ENCODE results near the gene PPIP5K2. TPM values are rescaled to one million over a fixed set of nuclear protein-coding genes. Genes with fewer than 3 reads are reported as not detected.

PPIP5K2 gene
- total and polyA plus RNA-seq, 4 donors: 9.7 to 38.6 (median 27.4) TPM

- 48% methylated on average over 11 of the region's 11 CpGs for WGBS
- H3K9me3 ChIP-seq (ENCODE audit: control insufficient read depth in 4 of 4, low read length in 3 of 4): peaks cover 0 to 4% (median 0%) of the 10 kb centered on the region in 4 donors
- H3K36me3 ChIP-seq (ENCODE audit: control insufficient read depth in 4 of 4, insufficient read depth in 3 of 4, low read depth in 1 of 4, low read length in 3 of 4): no peaks in the 10 kb centered on the region
- H3K4me3 ChIP-seq (ENCODE audit: low read depth in 1 of 3, low read length in 3 of 3): no peak overlapping the region
- no peak overlapping the region for H3K27ac ChIP-seq (ENCODE audit: low read depth in 1 of 2, low read length in 2 of 2)
- H3K4me1 ChIP-seq (ENCODE audit: control insufficient read depth in 4 of 4, insufficient read depth in 4 of 4, low read length in 3 of 4): no peaks in the 10 kb centered on the region
- H3K27me3 ChIP-seq (ENCODE audit: control insufficient read depth in 4 of 4, insufficient read depth in 4 of 4, low read length in 3 of 4): no peaks in the 10 kb centered on the region
- no peak overlapping the region for H3K9ac ChIP-seq (ENCODE audit: low read depth in 1 of 2, low read length in 2 of 2)
- DNase-seq (ENCODE audit: low spot score): no peak
- peak; percentile 26 for TF ChIP-seq REST (IDR thresholded peaks at IDR 0.05)
- no peak for TF ChIP-seq HNF4A (conservative IDR thresholded peaks at IDR 0.05)
- TF ChIP-seq CTCF (IDR thresholded peaks at IDR 0.05; ENCODE audit: low read depth, low read length, missing input control): peak; percentile 70
- TF ChIP-seq RAD21 (IDR thresholded peaks at IDR 0.05): peak; percentile 81 to 87
- TF ChIP-seq HNF4G (IDR thresholded peaks at IDR 0.05): no peak
These were observed 104.2 kb downstream of the PPIP5K2 start for GRCh38 chr5:103224118-103224893.

DNA sequence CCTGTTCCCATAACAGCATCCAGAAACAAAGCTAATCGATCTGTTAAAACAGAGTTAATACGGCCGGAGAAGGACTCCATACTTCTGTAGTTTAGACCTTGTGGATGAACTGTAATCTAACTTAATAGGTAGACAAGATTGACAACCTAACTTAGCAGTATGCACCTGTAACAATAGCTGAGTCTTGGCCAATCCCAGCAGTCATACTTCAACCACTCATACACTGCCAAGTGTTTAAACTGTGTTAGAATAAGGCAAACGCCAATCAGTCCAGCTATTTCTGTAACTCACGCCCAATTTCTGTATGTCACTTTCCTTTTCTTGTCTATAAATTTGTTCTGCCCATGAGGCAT, 104.8 kb downstream of the PPIP5K2 start:
- no peak for DNase-seq (ENCODE audit: low spot score)
- Histone ChIP-seq H3K4me3 (ENCODE audit: low read depth in 1 of 3, low read length in 3 of 3) (no peak overlapping the region), H3K27ac (ENCODE audit: low read depth in 1 of 2, low read length in 2 of 2) (no peak overlapping the region), H3K9ac (ENCODE audit: low read depth in 1 of 2, low read length in 2 of 2) (no peak overlapping the region), H3K4me1 (ENCODE audit: control insufficient read depth in 4 of 4, insufficient read depth in 4 of 4, low read length in 3 of 4) (no peaks in the 10 kb centered on the region), H3K36me3 (ENCODE audit: control insufficient read depth in 4 of 4, insufficient read depth in 3 of 4, low read depth in 1 of 4, low read length in 3 of 4) (no peaks in the 10 kb centered on the region), H3K9me3 (ENCODE audit: control insufficient read depth in 4 of 4, low read length in 3 of 4) (peaks cover 0 to 4% (median 0%) of the 10 kb centered on the region in 4 donors), H3K27me3 (ENCODE audit: control insufficient read depth in 4 of 4, insufficient read depth in 4 of 4, low read length in 3 of 4) (no peaks in the 10 kb centered on the region)
- 62% methylated on average over 5 of the region's 5 CpGs for WGBS
- TF ChIP-seq HNF4A (conservative IDR thresholded peaks at IDR 0.05) (no peak), HNF4G (IDR thresholded peaks at IDR 0.05) (no peak), REST (IDR thresholded peaks at IDR 0.05) (no peak), EGR1 (IDR thresholded peaks at IDR 0.05; ENCODE audit: low read depth in 2 of 2) (no peak), FOXA2 (IDR thresholded peaks at IDR 0.05) (no peak), MAX (IDR thresholded peaks at IDR 0.05) (no peak)

Measured in liver (tissue), 9 donors.